VCaP (cell line): ENCODE measurements around the gene DNAH14.
"Not testable (repeated sequence)": the region's sequence is repeated elsewhere in the genome, so short reads cannot be mapped to it uniquely, and the experiment has no call there.

Experiments
- H3K27ac ChIP-seq: fragments of 450-650 bp; 2 replicates; pipeline ENCODE4 v1.5.1; 2017
- TF ChIP-seq, protein P1 (sequence below): fragments of 450-650 bp; conservative IDR thresholded peaks from 2 replicates; pipeline ENCODE4 v1.5.1; 2017; ENCODE audit warnings: mild to moderate bottlenecking, moderate library complexity

Gene DNAH14

DNA sequence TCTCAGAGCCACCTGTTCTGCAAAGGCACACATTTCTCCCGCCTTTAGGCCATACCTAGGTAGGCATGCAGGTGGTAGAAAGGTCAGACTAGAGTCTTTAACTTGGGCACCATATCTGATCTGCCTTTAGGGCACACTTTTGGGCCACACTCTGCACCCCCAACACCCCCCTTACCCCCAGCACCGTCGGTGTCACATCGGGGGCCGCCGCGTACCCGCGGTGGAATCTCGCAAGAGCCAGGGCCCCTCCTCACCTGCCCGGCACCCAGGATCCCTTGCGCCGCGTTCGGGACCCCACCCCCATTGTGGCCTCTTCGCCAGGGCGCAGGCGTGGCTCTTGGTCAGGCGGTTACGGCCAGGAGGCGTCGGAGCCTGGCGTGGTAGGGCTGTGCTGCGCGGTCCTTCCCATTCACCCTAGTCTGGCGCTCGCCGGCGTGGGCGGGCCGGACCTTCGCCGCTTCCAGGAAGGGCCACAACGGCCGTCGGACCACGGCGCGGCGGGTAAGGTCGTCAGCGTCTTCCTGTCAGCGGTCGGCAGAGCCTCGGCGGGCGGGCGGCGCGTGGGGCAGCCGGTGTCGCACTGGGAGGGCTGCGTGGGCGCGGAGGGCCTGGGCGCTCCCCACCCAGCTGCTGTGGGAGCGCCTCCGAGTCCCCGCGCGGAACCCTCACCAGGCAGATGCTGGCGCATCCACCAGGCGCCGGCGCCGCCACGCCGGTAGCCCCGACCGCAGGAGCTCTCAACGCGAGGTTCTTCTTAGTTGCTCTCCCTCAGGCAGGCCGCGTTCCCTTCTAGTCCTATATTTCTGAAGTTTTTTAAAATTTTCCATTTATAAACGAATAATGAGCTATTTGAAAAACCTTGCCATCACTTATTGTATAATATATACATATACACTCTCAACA is at the start of gene DNAH14:
Gene DNAH14, plus strand, starts transcription at position 341 of the 903 bp plus-strand sequence. CDS start 23,028 bp downstream, outside the sequence.
- TF ChIP-seq, protein P1, sequence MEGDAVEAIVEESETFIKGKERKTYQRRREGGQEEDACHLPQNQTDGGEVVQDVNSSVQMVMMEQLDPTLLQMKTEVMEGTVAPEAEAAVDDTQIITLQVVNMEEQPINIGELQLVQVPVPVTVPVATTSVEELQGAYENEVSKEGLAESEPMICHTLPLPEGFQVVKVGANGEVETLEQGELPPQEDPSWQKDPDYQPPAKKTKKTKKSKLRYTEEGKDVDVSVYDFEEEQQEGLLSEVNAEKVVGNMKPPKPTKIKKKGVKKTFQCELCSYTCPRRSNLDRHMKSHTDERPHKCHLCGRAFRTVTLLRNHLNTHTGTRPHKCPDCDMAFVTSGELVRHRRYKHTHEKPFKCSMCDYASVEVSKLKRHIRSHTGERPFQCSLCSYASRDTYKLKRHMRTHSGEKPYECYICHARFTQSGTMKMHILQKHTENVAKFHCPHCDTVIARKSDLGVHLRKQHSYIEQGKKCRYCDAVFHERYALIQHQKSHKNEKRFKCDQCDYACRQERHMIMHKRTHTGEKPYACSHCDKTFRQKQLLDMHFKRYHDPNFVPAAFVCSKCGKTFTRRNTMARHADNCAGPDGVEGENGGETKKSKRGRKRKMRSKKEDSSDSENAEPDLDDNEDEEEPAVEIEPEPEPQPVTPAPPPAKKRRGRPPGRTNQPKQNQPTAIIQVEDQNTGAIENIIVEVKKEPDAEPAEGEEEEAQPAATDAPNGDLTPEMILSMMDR: no peak
- peak within 1 kb of the TSS; percentile 85 for H3K27ac ChIP-seq

DNA sequence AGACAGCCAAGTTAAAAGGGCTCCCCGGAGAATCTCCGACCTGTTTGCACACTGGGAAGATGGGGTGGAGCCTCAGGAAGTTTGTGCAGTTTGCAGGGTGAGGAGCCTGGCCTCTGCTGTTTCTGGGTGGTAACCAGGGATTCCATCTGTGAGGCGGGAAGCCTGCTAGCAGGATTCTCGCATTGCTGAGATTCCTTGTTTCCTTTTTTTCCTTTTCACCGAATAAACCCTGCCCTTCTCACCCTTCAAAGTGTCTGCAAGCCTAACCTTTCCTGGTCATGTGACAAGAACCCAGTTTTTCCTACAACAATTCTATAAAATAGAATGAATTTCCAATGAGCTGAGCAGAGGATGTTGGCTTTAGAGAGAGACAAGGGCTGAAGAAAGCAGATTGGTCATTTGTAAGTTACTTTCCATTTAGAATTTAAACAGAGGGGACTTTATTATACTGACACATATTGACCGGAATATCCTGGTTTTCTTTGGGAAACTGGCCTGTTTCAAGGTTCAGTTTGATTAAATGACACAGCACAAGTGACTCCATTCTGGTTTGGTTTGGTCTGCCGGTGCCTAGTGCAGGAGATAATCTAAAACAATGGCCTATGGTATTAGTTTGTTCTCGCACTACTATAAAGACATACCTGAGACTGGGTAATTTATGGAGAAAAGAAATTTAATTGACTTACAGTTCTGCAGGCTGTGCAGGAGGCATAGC is 48.7 kb upstream of the DNAH14 start:
- TF ChIP-seq, protein P1: no peak
- no peak overlapping the region for H3K27ac ChIP-seq

DNA sequence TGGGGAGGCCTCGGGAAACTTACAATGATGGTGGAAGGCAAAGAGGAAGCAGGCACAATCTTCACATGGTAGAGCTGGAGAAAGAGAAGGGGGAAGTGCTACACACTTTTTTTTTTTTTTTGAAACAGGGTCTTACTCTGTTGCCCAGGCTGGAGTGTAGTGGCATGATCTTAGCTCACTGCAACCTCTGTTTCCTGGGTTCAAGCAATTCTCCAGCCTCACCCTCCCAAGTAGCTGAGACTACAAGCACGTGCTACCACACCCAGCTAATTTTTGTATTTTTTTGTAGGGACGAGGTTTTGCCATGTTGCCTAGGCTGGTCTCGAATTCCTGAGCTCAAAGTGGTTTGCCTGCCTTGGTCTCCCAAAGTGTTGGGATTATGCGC is 48.2 kb upstream of the DNAH14 start:
- H3K27ac ChIP-seq: not testable (repeated sequence)

DNA sequence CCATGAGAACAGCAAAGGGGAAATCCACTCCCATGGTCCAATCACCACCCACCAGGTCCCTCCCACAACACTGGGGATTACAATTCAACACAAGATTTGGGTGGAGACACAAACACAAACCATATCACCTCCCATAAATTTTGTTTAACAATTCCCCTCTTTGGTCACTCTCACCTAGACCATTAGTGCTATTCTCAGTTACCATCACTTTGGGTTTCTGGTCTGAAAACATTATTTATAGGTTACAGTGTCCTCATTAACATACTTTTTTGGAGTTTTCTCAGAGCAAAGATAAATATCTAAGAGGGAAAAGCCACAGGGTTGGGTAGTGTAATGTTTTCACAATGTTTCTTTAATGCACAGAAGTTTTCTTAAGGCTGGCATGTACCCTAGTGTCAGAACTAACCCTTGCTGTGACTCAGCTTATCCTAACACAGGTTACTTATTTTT is 47.7 kb upstream of the DNAH14 start:
- TF ChIP-seq, protein P1: no peak
- peak overlapping the region; percentile 97 for H3K27ac ChIP-seq

DNA sequence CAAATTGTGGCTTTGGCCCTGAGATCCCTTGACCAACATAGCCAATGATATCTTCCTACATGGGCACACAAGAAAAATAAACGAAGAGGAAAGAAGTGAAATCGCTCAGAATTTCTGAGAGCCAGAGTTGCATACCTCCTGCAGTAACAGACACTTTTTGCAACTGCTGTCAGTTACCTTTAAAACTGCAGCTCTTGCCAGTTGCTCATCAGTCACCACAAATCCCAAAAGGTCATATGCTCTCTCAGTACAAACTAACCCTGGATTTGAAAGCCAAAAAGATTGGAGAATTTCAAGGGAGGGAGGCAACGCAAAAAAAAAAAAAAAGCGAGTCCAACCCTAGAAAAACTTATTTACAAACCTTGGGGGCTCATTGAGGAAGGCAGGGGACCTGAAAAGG is 47.2 kb upstream of the DNAH14 start:
- peak overlapping the region; percentile 97 for H3K27ac ChIP-seq
- TF ChIP-seq, protein P1: no peak

DNA sequence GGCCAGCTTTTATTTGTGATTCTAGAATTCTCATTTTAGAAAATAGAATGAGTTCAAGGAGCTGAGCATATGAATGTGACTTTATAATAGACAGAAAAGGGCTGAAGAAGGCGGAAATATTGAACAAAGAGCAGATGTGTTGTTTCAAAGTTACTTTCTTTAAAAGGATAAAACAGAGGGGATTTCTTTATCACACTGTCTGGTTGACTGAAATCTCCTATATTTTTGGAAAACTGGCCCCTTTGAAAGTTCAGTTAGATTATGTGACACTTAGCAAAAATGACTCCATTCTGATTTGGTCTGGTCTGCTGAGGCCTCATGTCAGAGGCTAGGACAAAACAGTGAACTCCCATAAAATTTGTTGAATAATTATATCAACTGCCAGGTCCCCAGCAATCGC is 46.4 kb upstream of the DNAH14 start:
- TF ChIP-seq, protein P1: no peak
- H3K27ac ChIP-seq: peak overlapping the region; percentile 97

DNA sequence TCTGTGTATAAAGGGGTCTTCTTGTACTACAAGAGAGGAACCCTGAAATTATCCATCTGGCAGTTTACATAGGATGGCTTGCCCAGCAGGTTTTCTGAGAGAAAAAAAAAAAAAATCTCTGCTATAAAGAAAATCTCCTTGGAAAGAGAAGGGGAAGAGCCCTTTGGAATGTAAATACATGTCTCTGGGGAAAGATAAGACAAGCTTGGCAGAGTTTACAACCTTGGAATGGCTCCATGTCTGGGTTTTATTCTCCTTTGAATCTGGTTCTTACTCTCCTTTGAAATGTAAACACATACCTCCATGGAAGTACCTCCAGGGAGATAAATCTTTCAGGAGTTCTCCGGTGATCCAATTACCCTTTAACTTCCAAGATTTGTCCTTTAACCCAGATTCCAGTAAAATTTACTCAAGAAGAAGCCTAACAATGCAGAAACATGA is 45.1 kb upstream of the DNAH14 start:
- TF ChIP-seq, protein P1: no peak
- peak overlapping the region; percentile 97 for H3K27ac ChIP-seq

DNA sequence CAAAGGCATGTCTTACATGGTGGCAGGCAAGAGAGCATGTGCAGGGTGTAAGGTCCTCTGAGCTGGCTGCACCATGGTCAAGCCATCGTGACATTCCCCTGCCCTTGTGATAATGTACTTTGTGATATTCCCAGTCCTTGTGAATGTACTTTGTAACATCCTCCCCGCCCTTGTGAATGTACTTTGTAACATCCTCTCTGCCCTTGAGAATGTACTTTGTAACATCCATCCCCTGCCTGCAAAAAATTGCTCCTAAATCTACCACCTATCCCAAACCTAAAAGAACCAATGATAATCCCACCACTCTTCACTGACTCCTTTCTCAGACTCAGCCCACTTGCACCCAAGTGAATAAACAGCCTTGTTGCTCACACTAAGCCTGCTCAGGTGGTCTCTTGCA is 44.1 kb upstream of the DNAH14 start:
- peak overlapping the region; percentile 97 for H3K27ac ChIP-seq
